ENCODE results near the gene CCDC93.

Gene CCDC93

DNA sequence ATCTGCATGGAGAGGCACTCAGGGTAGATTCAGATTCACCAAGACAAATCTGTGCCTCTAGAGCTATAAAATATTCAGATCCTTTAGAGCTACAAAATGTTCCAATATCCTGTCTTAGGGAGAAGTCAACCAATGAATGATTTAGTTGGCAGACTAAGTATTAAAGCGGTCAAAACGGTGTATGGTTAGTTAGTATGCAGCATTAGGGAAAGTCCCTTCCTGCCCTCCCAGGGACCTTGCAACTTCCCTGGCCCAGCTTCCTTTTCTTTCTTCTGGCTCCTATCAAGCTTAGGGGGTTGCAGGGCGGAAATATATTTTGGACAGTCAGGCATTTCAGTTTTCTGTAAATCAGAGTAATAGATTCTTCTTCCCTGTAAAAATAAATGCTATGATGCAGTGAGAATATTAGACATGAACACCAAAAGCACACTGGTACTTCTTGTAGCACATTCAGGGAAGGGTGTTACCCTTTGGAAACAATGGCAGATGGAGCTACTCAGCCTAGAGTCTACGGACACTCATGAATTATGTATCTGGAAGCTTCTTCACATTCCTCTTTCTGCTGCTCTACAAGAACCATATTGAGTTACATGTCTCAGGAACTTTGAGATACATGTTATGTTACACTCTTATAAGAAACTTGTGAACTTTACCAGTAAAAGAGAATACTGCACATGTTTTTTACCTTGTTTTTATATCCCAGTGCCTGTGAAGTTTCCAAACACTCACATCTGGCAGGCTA, 45.7 kb downstream of the CCDC93 start:
- Histone ChIP-seq H2AFZ (ENCODE audit: low read depth, low read length) (no peak overlapping the region), H3K4me3 (ENCODE audit: low read length) (no peak overlapping the region), H4K20me1 (ENCODE audit: insufficient read depth, low read length) (0 out of 2 replicates have a peak, but pooled peaks cover 3% of the 10 kb centered on the region), H3K36me3 (replicated peaks; ENCODE audit: low read depth, low read length) (peaks cover 26% of the 10 kb centered on the region), H3K4me2 (ENCODE audit: low read length) (no peak overlapping the region), H3K9me3 (ENCODE audit: insufficient read depth, low read length) (no peaks in the 10 kb centered on the region), H3K79me2 (ENCODE audit: low read length) (no peaks in the 10 kb centered on the region), H3K9ac (ENCODE audit: low read length) (no peak overlapping the region), H3K27ac (ENCODE audit: low read length) (no peak overlapping the region), H3K4me1 (ENCODE audit: low read length) (peaks cover 5% of the 10 kb centered on the region; the same call in 1 of the 2 replicates), H3K27me3 (ENCODE audit: low read depth, low read length) (no peaks in the 10 kb centered on the region)
- TF ChIP-seq EZH2phosphoT487 (IDR thresholded peaks at IDR 0.05; ENCODE audit: low read depth) = no peak
- TF ChIP-seq, protein P1, sequence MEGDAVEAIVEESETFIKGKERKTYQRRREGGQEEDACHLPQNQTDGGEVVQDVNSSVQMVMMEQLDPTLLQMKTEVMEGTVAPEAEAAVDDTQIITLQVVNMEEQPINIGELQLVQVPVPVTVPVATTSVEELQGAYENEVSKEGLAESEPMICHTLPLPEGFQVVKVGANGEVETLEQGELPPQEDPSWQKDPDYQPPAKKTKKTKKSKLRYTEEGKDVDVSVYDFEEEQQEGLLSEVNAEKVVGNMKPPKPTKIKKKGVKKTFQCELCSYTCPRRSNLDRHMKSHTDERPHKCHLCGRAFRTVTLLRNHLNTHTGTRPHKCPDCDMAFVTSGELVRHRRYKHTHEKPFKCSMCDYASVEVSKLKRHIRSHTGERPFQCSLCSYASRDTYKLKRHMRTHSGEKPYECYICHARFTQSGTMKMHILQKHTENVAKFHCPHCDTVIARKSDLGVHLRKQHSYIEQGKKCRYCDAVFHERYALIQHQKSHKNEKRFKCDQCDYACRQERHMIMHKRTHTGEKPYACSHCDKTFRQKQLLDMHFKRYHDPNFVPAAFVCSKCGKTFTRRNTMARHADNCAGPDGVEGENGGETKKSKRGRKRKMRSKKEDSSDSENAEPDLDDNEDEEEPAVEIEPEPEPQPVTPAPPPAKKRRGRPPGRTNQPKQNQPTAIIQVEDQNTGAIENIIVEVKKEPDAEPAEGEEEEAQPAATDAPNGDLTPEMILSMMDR (IDR thresholded peaks at IDR 0.05; ENCODE audit: low read depth, low read length) = no peak

DNA sequence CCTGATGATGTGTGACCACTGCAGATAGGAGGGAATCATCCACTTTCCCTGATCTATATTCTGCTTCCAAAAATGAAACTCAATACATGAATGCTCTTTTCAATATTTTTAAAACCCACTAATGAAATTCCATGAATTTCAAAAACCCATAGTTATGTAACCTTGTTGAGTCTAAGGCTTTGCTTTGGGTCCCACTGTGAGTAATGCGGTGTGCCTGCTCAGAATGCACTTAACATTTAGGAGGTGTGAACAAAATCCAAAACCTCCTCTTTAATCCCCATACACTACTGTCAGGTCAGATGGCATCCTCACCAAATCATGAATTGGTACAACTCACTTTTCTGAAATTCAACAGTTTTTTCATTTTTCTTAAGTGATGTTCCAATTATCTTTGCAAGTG, 50.4 kb downstream of the CCDC93 start:
- Histone ChIP-seq H3K27ac (ENCODE audit: low read length) (no peak overlapping the region), H3K27me3 (ENCODE audit: low read depth, low read length) (no peaks in the 10 kb centered on the region), H3K79me2 (ENCODE audit: low read length) (no peaks in the 10 kb centered on the region), H3K4me2 (ENCODE audit: low read length) (no peak overlapping the region), H3K4me1 (ENCODE audit: low read length) (peaks cover 5% of the 10 kb centered on the region; the same call in 1 of the 2 replicates), H2AFZ (ENCODE audit: low read depth, low read length) (no peak overlapping the region), H3K36me3 (replicated peaks; ENCODE audit: low read depth, low read length) (peaks cover 33% of the 10 kb centered on the region), H3K4me3 (ENCODE audit: low read length) (no peak overlapping the region), H3K9me3 (ENCODE audit: insufficient read depth, low read length) (no peaks in the 10 kb centered on the region), H4K20me1 (ENCODE audit: insufficient read depth, low read length) (no peaks in the 10 kb centered on the region), H3K9ac (ENCODE audit: low read length) (no peak overlapping the region)
- TF ChIP-seq EZH2phosphoT487 (IDR thresholded peaks at IDR 0.05; ENCODE audit: low read depth) = no peak
- TF ChIP-seq, protein P1 (IDR thresholded peaks at IDR 0.05; ENCODE audit: low read depth, low read length) = no peak

DNA sequence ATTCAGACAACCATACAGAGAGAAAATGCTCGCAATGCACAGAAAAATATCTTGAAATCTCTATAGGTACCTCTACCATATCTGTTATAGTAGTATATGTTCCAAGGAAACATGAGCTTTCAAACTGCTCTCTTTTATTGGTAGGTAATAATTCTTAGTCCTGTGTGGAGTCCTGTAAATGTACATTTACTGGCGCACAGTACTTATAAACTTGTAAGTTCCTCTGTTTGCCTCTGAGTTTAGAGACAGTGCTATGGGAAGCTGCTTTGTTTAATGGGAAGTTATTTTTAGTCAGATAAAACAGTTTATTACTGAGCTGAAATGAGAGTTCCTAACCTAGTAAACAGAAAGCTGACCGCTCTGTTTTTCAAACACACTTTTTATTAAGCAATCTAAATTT, 52.7 kb downstream of the CCDC93 start:
- Histone ChIP-seq H3K4me3 (ENCODE audit: low read length) (no peak overlapping the region), H4K20me1 (ENCODE audit: insufficient read depth, low read length) (no peaks in the 10 kb centered on the region), H3K9me3 (ENCODE audit: insufficient read depth, low read length) (no peaks in the 10 kb centered on the region), H3K27ac (ENCODE audit: low read length) (no peak overlapping the region), H3K36me3 (replicated peaks; ENCODE audit: low read depth, low read length) (peaks cover 49% of the 10 kb centered on the region), H2AFZ (ENCODE audit: low read depth, low read length) (no peak overlapping the region), H3K9ac (ENCODE audit: low read length) (no peak overlapping the region), H3K4me2 (ENCODE audit: low read length) (no peak overlapping the region), H3K79me2 (ENCODE audit: low read length) (no peaks in the 10 kb centered on the region), H3K4me1 (ENCODE audit: low read length) (no peaks in the 10 kb centered on the region), H3K27me3 (ENCODE audit: low read depth, low read length) (no peaks in the 10 kb centered on the region)
- TF ChIP-seq, protein P1 (IDR thresholded peaks at IDR 0.05; ENCODE audit: low read depth, low read length) = no peak
- no peak for TF ChIP-seq EZH2phosphoT487 (IDR thresholded peaks at IDR 0.05; ENCODE audit: low read depth)

DNA sequence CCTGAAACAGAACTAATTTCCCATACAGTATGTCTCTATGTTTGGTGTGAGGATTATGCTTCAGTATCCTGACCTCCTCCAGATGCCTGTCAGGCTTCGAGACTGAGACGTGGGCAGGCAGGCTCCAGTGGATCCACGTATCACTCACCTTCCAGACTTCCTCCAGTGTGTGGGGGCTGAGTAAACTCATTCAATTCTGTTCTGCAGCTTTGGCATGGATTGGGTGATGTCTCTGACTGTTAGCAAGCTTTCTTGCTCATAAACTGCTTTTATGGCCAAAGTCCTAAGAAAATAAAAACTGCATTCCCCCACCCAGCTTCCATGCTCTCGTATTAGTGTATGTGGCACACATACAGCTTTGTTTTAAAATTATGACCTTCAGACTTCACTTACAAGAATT, 53.6 kb downstream of the CCDC93 start:
- no peak overlapping the region for H3K27ac ChIP-seq (ENCODE audit: low read length)
- H3K4me3 ChIP-seq (ENCODE audit: low read length) = no peak overlapping the region
- H3K36me3 ChIP-seq (replicated peaks; ENCODE audit: low read depth, low read length) = peaks cover 55% of the 10 kb centered on the region
- H3K27me3 ChIP-seq (ENCODE audit: low read depth, low read length) = no peaks in the 10 kb centered on the region
- H3K9me3 ChIP-seq (ENCODE audit: insufficient read depth, low read length) = no peaks in the 10 kb centered on the region
- no peak overlapping the region for H3K9ac ChIP-seq (ENCODE audit: low read length)
- H4K20me1 ChIP-seq (ENCODE audit: insufficient read depth, low read length) = no peaks in the 10 kb centered on the region
- no peak overlapping the region for H2AFZ ChIP-seq (ENCODE audit: low read depth, low read length)
- H3K79me2 ChIP-seq (ENCODE audit: low read length) = no peaks in the 10 kb centered on the region
- no peak overlapping the region for H3K4me2 ChIP-seq (ENCODE audit: low read length)
- no peaks in the 10 kb centered on the region for H3K4me1 ChIP-seq (ENCODE audit: low read length)
- no peak for TF ChIP-seq EZH2phosphoT487 (IDR thresholded peaks at IDR 0.05; ENCODE audit: low read depth)
- TF ChIP-seq, protein P1 (IDR thresholded peaks at IDR 0.05; ENCODE audit: low read depth, low read length) = no peak

All from OCI-LY3 (cell line).